IPS-20b (cell line): ENCODE data around the gene BPIFA3.

Experiments used
- H3K27ac ChIP-seq: one replicate; pipeline ENCODE4 v1.5.1; 2013; ENCODE audit warnings: low read length
- H3K27me3 ChIP-seq: 2 replicates; pipeline ENCODE4 v1.6.1; 2013; ENCODE audit warnings: mild to moderate bottlenecking, low read length, inconsistent platforms; ENCODE audit not compliant: insufficient read depth
- H3K36me3 ChIP-seq: 2 replicates; pipeline ENCODE4 v1.6.1; 2013; ENCODE audit warnings: low read depth, mild to moderate bottlenecking, inconsistent platforms, low read length, moderate library complexity; ENCODE audit not compliant: insufficient read depth
- H3K4me1 ChIP-seq: 2 replicates; pipeline ENCODE4 v1.6.1; 2013; ENCODE audit warnings: mild to moderate bottlenecking, control low read depth, inconsistent platforms, low read length, moderate library complexity; ENCODE audit not compliant: insufficient read depth
- H3K4me3 ChIP-seq: 2 replicates; pipeline ENCODE4 v1.5.1; 2013; ENCODE audit warnings: mild to moderate bottlenecking, low read length, inconsistent platforms
- H3K9ac ChIP-seq: 2 replicates; pipeline ENCODE4 v1.6.1; 2013; ENCODE audit warnings: low read depth, mild to moderate bottlenecking, inconsistent platforms, low read length, moderate library complexity
- H3K9me3 ChIP-seq: 2 replicates; pipeline ENCODE4 v1.6.1; 2013; ENCODE audit warnings: mild to moderate bottlenecking, low read depth, low read length, inconsistent platforms; ENCODE audit not compliant: insufficient read depth

Gene BPIFA3

GRCh38 chr20:33242319-33243100, 25.4 kb downstream of the BPIFA3 start:
- no peak overlapping the region for H3K27ac ChIP-seq
- H3K9me3 ChIP-seq: no peaks in the 10 kb centered on the region
- no peak overlapping the region for H3K4me3 ChIP-seq
- no peaks in the 10 kb centered on the region for H3K36me3 ChIP-seq
- H3K27me3 ChIP-seq: no peaks in the 10 kb centered on the region; the same call in 1 of the 2 replicates
- H3K9ac ChIP-seq: no peak overlapping the region
- no peaks in the 10 kb centered on the region for H3K4me1 ChIP-seq

DNA sequence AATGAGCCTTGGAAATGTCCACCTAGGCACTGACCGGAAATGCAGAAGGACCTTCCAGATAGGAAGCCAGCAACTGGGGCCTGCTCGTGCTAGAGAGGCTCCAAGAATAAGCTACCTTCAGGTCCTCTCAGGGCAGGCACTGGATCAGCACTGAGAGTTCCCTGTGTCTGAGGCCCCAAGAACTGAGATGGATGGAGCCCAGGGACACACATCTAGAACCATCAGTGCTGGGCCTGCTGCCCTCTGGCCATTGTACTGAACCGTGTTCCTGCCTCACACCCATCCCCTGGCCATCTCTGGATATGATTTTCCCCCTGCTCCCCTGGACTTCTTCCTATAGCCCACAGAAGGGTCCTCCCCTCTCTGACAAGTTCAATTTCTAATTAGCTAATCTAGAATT, 28.9 kb downstream of the BPIFA3 start:
- H3K9ac ChIP-seq: no peak overlapping the region
- no peaks in the 10 kb centered on the region for H3K36me3 ChIP-seq
- H3K27me3 ChIP-seq: no peaks in the 10 kb centered on the region; the same call in 1 of the 2 replicates
- H3K9me3 ChIP-seq: no peaks in the 10 kb centered on the region
- H3K4me1 ChIP-seq: no peaks in the 10 kb centered on the region
- H3K4me3 ChIP-seq: no peak overlapping the region
- no peak overlapping the region for H3K27ac ChIP-seq

DNA sequence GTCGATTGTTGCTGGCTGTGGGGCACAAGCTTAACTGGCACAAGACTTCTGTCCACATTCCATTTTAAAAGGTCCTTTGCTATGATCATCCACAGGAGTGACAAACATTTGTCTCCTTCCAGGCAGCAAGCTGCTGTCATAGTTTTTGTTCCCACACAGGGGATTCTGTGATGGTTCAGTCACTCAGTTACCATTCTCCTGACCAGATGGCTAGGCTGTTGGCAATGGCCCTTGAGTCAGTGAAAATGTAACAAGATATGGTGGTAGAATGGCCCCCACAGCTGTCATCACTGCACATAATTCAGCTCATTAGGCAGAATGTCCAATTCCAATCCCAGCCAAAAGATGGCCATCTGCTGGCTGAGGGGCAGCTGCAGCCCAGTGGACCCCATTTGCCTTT, 32.3 kb downstream of the BPIFA3 start:
- no peak overlapping the region for H3K4me3 ChIP-seq
- H3K9me3 ChIP-seq: no peaks in the 10 kb centered on the region
- H3K27ac ChIP-seq: no peak overlapping the region
- no peak overlapping the region for H3K9ac ChIP-seq
- H3K36me3 ChIP-seq: no peaks in the 10 kb centered on the region
- no peaks in the 10 kb centered on the region for H3K27me3 ChIP-seq
- no peaks in the 10 kb centered on the region for H3K4me1 ChIP-seq

- no peaks in the 10 kb centered on the region for H3K27me3 ChIP-seq
- no peak overlapping the region for H3K27ac ChIP-seq
- no peak overlapping the region for H3K9ac ChIP-seq
- no peaks in the 10 kb centered on the region for H3K36me3 ChIP-seq
- H3K9me3 ChIP-seq: no peaks in the 10 kb centered on the region
- no peak overlapping the region for H3K4me3 ChIP-seq
- H3K4me1 ChIP-seq: no peaks in the 10 kb centered on the region
Observed at GRCh38 chr20:33250666-33251065, 33.5 kb downstream of the BPIFA3 start.

- Histone ChIP-seq H3K9ac (no peak overlapping the region), H3K27ac (no peak overlapping the region), H3K36me3 (no peaks in the 10 kb centered on the region), H3K4me1 (no peaks in the 10 kb centered on the region), H3K4me3 (no peak overlapping the region), H3K27me3 (no peaks in the 10 kb centered on the region), H3K9me3 (no peaks in the 10 kb centered on the region)
Observed at GRCh38 chr20:33251496-33251895, 34.3 kb downstream of the BPIFA3 start.

DNA sequence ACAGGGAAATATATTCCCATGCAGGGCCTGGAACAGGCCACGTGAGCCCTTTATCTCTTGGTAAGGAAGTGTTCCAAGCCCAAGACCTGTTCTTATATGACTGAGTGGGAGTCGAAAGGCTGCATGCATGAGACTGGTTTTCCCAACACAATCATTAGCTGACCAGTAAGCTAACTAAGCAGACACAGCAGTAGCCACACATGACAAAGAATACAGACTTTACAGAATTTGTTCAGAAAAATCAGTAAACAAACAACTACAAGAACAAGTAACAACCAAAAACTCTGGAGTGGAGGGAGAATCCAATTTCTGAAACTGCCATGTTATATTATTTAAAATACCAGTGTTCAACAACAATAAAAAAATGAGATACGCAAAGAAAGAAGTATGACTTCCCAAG, 35.3 kb downstream of the BPIFA3 start:
- H3K4me1 ChIP-seq: no peaks in the 10 kb centered on the region
- no peak overlapping the region for H3K27ac ChIP-seq
- no peaks in the 10 kb centered on the region for H3K36me3 ChIP-seq

GRCh38 chr20:33255005-33255404, 37.9 kb downstream of the BPIFA3 start:
- Histone ChIP-seq H3K4me3 (no peak overlapping the region), H3K9me3 (no peaks in the 10 kb centered on the region), H3K36me3 (no peaks in the 10 kb centered on the region), H3K4me1 (no peaks in the 10 kb centered on the region), H3K27me3 (no peaks in the 10 kb centered on the region), H3K9ac (no peak overlapping the region), H3K27ac (no peak overlapping the region)

More for the DNA sequence above, 35.3 kb downstream of the BPIFA3 start:
- H3K4me3 ChIP-seq: no peak overlapping the region
- H3K9ac ChIP-seq: no peak overlapping the region
- H3K9me3 ChIP-seq: no peaks in the 10 kb centered on the region
- H3K27me3 ChIP-seq: no peaks in the 10 kb centered on the region

DNA sequence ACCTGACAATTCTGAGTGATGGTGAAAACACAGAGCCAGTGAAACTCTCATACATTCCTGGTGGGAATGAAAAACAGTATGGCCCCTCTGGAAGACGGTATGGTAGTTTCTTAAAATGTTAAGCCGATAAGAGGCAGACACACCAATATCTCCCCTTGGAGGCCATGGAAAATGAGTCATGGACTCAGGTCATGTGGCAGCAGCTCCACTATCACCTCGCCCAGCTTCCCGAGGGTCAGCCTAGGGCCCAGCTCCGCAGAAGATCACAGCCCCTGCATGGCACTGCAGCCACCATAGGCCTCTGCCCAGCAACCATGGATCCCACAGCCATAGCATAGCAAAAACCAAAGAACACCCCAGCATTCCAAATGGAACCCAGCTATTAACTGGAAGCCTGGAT, 40.1 kb downstream of the BPIFA3 start:
- no peaks in the 10 kb centered on the region for H3K27me3 ChIP-seq
- no peak overlapping the region for H3K9ac ChIP-seq
- H3K27ac ChIP-seq: no peak overlapping the region
- no peak overlapping the region for H3K4me3 ChIP-seq
- H3K36me3 ChIP-seq: no peaks in the 10 kb centered on the region
- no peaks in the 10 kb centered on the region for H3K9me3 ChIP-seq
- no peaks in the 10 kb centered on the region for H3K4me1 ChIP-seq

DNA sequence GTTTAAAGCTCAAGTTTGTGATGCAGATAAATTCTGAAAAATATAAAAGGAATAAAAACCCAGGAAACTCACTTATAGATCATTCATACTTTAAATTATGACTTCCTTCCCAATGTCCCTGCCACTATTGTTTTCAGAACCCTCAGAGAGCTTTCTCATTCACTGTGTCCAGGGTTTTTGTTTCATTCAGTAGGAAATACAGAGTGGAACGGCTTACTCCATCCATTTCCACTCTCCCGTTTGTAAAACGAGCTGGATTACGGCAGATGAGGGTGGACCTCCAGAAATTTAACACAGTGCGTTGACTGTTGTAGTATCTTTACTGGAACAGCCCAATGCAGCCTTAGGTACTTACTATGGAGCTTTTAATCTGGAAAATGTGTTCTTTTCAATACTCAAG, 42.2 kb downstream of the BPIFA3 start:
- Histone ChIP-seq H3K4me3 (no peak overlapping the region), H3K9ac (no peak overlapping the region), H3K27me3 (no peaks in the 10 kb centered on the region), H3K4me1 (no peaks in the 10 kb centered on the region), H3K36me3 (no peaks in the 10 kb centered on the region), H3K27ac (no peak overlapping the region), H3K9me3 (no peaks in the 10 kb centered on the region)

GRCh38 chr20:33261465-33261864, 44.3 kb downstream of the BPIFA3 start:
- H3K27me3 ChIP-seq: peaks cover 6% of the 10 kb centered on the region; the same call in 1 of the 2 replicates
- H3K4me3 ChIP-seq: no peak overlapping the region
- no peak overlapping the region for H3K27ac ChIP-seq
- H3K9ac ChIP-seq: no peak overlapping the region
- no peaks in the 10 kb centered on the region for H3K4me1 ChIP-seq
- H3K9me3 ChIP-seq: no peaks in the 10 kb centered on the region
- no peaks in the 10 kb centered on the region for H3K36me3 ChIP-seq

- Histone ChIP-seq H3K9me3 (no peaks in the 10 kb centered on the region), H3K9ac (no peak overlapping the region), H3K27ac (no peak overlapping the region)
Observed at GRCh38 chr20:33262658-33263065, 45.5 kb downstream of the BPIFA3 start.

DNA sequence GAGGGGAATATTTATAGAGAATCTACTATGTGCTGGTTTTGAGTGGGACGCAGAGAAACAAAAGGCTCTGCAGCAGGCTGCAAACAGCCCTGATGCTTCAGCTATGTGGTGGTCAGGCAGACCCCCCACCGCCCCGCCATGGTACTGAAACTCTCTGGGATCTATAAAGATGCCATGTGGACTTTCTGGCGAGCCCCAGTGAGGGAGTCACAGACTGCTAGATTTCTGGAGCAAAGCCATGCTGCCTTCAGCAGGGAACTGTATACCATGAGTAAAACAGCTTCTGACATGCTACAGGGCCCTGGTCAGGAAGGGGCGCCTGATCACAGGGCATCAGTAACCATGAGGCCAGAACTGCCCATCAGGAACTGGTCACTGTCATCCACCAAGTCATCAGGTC, 46.6 kb downstream of the BPIFA3 start:
- Histone ChIP-seq H3K27ac (no peak overlapping the region), H3K36me3 (no peaks in the 10 kb centered on the region), H3K4me1 (no peaks in the 10 kb centered on the region), H3K4me3 (no peak overlapping the region), H3K27me3 (peaks cover 6% of the 10 kb centered on the region; the same call in 1 of the 2 replicates), H3K9me3 (no peaks in the 10 kb centered on the region), H3K9ac (no peak overlapping the region)

More at GRCh38 chr20:33262658-33263065, 45.5 kb downstream of the BPIFA3 start:
- Histone ChIP-seq H3K4me1 (no peaks in the 10 kb centered on the region), H3K27me3 (peaks cover 6% of the 10 kb centered on the region; the same call in 1 of the 2 replicates), H3K36me3 (no peaks in the 10 kb centered on the region), H3K4me3 (no peak overlapping the region)
